Stimulated activated CD8-positive, alpha-beta memory T cell treated with anti-CD3 and anti-CD28 coated beads, Interleukin-15, amount 100 ng/mL, for 4 hours (primary cell): ENCODE measurements around the gene SERTAD1.
"Not testable (repeated sequence)": the region's sequence is repeated elsewhere in the genome, so short reads cannot be mapped to it uniquely, and the experiment has no call there.

Source experiments
- DNase-seq, 2 donors: peaks; one replicate each; pipeline ENCODE4 v3.0.0-alpha.2; 2020; ENCODE audit warnings: low read depth in 2 of 2

The SERTAD1 gene

GRCh38 chr19:40425450-40426287, at the start of gene SERTAD1:
SERTAD1 (minus strand) TSS chr19:40425992; CDS start chr19:40423546, 2,446 bp downstream.
- DNase-seq: peak; percentile 100

- no peak for DNase-seq
These were observed 48.9 kb upstream of the SERTAD1 start for GRCh38 chr19:40474737-40475136.

GRCh38 chr19:40472516-40472915, 46.7 kb upstream of the SERTAD1 start:
- DNase-seq: no peak

GRCh38 chr19:40471111-40471510, 45.3 kb upstream of the SERTAD1 start:
- DNase-seq: no peak

GRCh38 chr19:40469011-40469410, 43.2 kb upstream of the SERTAD1 start:
- no peak for DNase-seq

- DNase-seq: no peak
These were observed 41.4 kb upstream of the SERTAD1 start, which contains the start of gene SPTBN4 for GRCh38 chr19:40466985-40467734. SPTBN4 (plus strand) TSS chr19:40467001; CDS start chr19:40472622, 5,621 bp downstream.

GRCh38 chr19:40466219-40466984, 40.6 kb upstream of the SERTAD1 start:
- DNase-seq: peak; percentile 71 to 83

GRCh38 chr19:40465557-40466218, 39.9 kb upstream of the SERTAD1 start, which contains the start of gene BLVRB:
BLVRB (minus strand) TSS chr19:40465745; CDS start chr19:40465688, 57 bp downstream.
- DNase-seq: peak; percentile 97 to 98

GRCh38 chr19:40465025-40465556, 39.3 kb upstream of the SERTAD1 start:
- DNase-seq: no peak

GRCh38 chr19:40464059-40465024, 38.5 kb upstream of the SERTAD1 start:
- peak in 1 of 2 donors; percentile 53 for DNase-seq

GRCh38 chr19:40463587-40464037, 37.8 kb upstream of the SERTAD1 start:
- DNase-seq: not testable (repeated sequence)

- DNase-seq: no peak
These were observed 36.0 kb upstream of the SERTAD1 start for GRCh38 chr19:40461669-40462221.

GRCh38 chr19:40460185-40460584, 34.4 kb upstream of the SERTAD1 start:
- no peak for DNase-seq

GRCh38 chr19:40458597-40458974, 32.8 kb upstream of the SERTAD1 start:
- no peak for DNase-seq

- no peak for DNase-seq
These were observed 32.3 kb upstream of the SERTAD1 start for GRCh38 chr19:40457953-40458596.

GRCh38 chr19:40457048-40457447, 31.3 kb upstream of the SERTAD1 start:
- no peak for DNase-seq

GRCh38 chr19:40453943-40454342, 28.2 kb upstream of the SERTAD1 start:
- not testable (repeated sequence) for DNase-seq

- DNase-seq: no peak
These were observed 27.5 kb upstream of the SERTAD1 start for GRCh38 chr19:40453151-40453735.

GRCh38 chr19:40452016-40452415, 26.2 kb upstream of the SERTAD1 start:
- DNase-seq: no peak
